ENCODE results near the gene PBX3. TPM values are rescaled to one million over a fixed set of nuclear protein-coding genes. Genes with fewer than 3 reads are reported as not detected.

Gene PBX3
- total RNA-seq, 1 experiment from 2014 or later, result 39.0 TPM

- ChIA-PET POLR2A (no interaction called here), CTCF (interaction anchor here (0.6 kb wide), 1 partner anchor 602 kb away, joined by 4 read pairs; the partner anchor contains the start of gene SCAI)
- TF ChIP-seq, protein P1, sequence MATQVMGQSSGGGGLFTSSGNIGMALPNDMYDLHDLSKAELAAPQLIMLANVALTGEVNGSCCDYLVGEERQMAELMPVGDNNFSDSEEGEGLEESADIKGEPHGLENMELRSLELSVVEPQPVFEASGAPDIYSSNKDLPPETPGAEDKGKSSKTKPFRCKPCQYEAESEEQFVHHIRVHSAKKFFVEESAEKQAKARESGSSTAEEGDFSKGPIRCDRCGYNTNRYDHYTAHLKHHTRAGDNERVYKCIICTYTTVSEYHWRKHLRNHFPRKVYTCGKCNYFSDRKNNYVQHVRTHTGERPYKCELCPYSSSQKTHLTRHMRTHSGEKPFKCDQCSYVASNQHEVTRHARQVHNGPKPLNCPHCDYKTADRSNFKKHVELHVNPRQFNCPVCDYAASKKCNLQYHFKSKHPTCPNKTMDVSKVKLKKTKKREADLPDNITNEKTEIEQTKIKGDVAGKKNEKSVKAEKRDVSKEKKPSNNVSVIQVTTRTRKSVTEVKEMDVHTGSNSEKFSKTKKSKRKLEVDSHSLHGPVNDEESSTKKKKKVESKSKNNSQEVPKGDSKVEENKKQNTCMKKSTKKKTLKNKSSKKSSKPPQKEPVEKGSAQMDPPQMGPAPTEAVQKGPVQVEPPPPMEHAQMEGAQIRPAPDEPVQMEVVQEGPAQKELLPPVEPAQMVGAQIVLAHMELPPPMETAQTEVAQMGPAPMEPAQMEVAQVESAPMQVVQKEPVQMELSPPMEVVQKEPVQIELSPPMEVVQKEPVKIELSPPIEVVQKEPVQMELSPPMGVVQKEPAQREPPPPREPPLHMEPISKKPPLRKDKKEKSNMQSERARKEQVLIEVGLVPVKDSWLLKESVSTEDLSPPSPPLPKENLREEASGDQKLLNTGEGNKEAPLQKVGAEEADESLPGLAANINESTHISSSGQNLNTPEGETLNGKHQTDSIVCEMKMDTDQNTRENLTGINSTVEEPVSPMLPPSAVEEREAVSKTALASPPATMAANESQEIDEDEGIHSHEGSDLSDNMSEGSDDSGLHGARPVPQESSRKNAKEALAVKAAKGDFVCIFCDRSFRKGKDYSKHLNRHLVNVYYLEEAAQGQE (IDR thresholded peaks at IDR 0.05; ENCODE audit: insufficient read depth in 1 of 2, low read depth in 2 of 2, low read length in 1 of 2), result no peak
- no peak for TF ChIP-seq TCF7L2 (IDR thresholded peaks at IDR 0.05; ENCODE audit: low read depth, low read length)
- no peak for TF ChIP-seq POLR2AphosphoS5 (IDR thresholded peaks at IDR 0.05; ENCODE audit: low read depth, low read length)
- no peak for TF ChIP-seq SIN3A (IDR thresholded peaks at IDR 0.05; ENCODE audit: borderline replicate concordance, insufficient read depth, low read depth, low read length)
- no peak for TF ChIP-seq CTCF (IDR thresholded peaks at IDR 0.05)
- H3K9me3 ChIP-seq (ENCODE audit: control insufficient read depth, insufficient read depth, low read depth, low read length), result no peaks in the 10 kb centered on the region
- ATAC-seq, result no peak
- H3K4me3 ChIP-seq (ENCODE audit: low read depth in 2 of 2, low read length in 2 of 2), result peak overlapping the region; percentile 64 to 74; a peak in 3 of 4 replicates
- H3K27me3 ChIP-seq (ENCODE audit: control insufficient read depth, insufficient read depth, low read length), result no peaks in the 10 kb centered on the region
- DNase-seq (ENCODE audit: low read depth, low spot score), result no peak
- BruUV-seq (replicated peaks), result no TSS peak
- peaks cover 12% of the 10 kb centered on the region for H3K4me1 ChIP-seq (ENCODE audit: control insufficient read depth, insufficient read depth, low read length)
- no peaks in the 10 kb centered on the region for H3K36me3 ChIP-seq (ENCODE audit: control insufficient read depth, insufficient read depth, low read length)
- in situ Hi-C loops (cut with HindIII; ENCODE audit: low pct_unique_long_range_greater_than_20kb, low sequenced_read_pairs), result no loop called here
- peak overlapping the region; percentile 73 for H3K27ac ChIP-seq (ENCODE audit: low read length)
- intact Hi-C loops (cut with micrococcal nuclease; ENCODE audit: unreplicated experiment), result loop anchor here (5.0 kb wide), 1 partner anchor 188 kb away; no protein-coding TSS in a partner anchor
Observed at GRCh38 chr9:125745018-125745417, 2.2 kb upstream of the PBX3 start.

DNA sequence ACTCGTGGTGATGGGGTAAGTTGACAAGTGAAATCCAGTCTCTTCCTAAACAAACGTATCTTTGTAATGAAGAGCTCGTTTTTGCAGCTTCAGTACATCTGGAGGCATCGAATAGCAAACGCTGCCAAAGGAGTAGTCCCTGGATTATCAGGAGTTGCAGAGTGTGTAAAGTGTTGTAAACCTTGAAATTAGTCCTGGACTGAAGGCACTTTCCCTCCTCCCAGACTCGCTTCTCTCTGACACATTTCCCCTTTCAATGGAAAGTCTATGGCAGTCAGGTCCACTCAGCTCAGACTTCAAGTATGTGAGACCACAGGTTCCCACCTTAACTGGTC is 1.5 kb upstream of the PBX3 start:
- in situ Hi-C loops (cut with HindIII; ENCODE audit: low pct_unique_long_range_greater_than_20kb, low sequenced_read_pairs), result no loop called here
- ATAC-seq (no peak; the same call in 1 of the 2 replicates), DNase-seq (ENCODE audit: low read depth, low spot score) (peak; percentile 5)
- BruUV-seq (replicated peaks), result no TSS peak
- TF ChIP-seq POLR2AphosphoS5 (IDR thresholded peaks at IDR 0.05; ENCODE audit: low read depth, low read length) (no peak), CTCF (IDR thresholded peaks at IDR 0.05) (no peak), SIN3A (IDR thresholded peaks at IDR 0.05; ENCODE audit: borderline replicate concordance, insufficient read depth, low read depth, low read length) (no peak)
- TF ChIP-seq, protein P1 (IDR thresholded peaks at IDR 0.05; ENCODE audit: insufficient read depth in 1 of 2, low read depth in 2 of 2, low read length in 1 of 2), result no peak
- H3K27ac ChIP-seq (ENCODE audit: low read length), result peak overlapping the region; percentile 73
- POLR2A ChIA-PET, result no interaction called here
- no peaks in the 10 kb centered on the region for H3K36me3 ChIP-seq (ENCODE audit: control insufficient read depth, insufficient read depth, low read length)
- peaks cover 17% of the 10 kb centered on the region for H3K4me1 ChIP-seq (ENCODE audit: control insufficient read depth, insufficient read depth, low read length)
- no peaks in the 10 kb centered on the region for H3K9me3 ChIP-seq (ENCODE audit: control insufficient read depth, insufficient read depth, low read depth, low read length)
- no peaks in the 10 kb centered on the region for H3K27me3 ChIP-seq (ENCODE audit: control insufficient read depth, insufficient read depth, low read length)
- intact Hi-C loops (cut with micrococcal nuclease; ENCODE audit: unreplicated experiment), result loop anchor here (5.0 kb wide), 1 partner anchor 188 kb away; no protein-coding TSS in a partner anchor
- H3K4me3 ChIP-seq (ENCODE audit: low read depth in 2 of 2, low read length in 2 of 2), result peak overlapping the region; percentile 64 to 74
- CTCF ChIA-PET, result no interaction called here
